Stimulated activated naive CD8-positive, alpha-beta T cell treated with anti-CD3 and anti-CD28 coated beads, Interleukin-15, Interleukin-2, amounts not matched to agents 100 ng/mL and 50 ng/mL, for 24 hours (primary cell): ENCODE measurements around the gene ATP6V0E1.

Source experiments
- H3K27ac Mint-ChIP-seq: one replicate; pipeline ENCODE4 v1.8.0; 2021; ENCODE audit warnings: mild to moderate bottlenecking, mixed read lengths
- H3K27me3 Mint-ChIP-seq: one replicate; pipeline ENCODE4 v1.8.0; 2021; ENCODE audit warnings: mixed read lengths
- H3K36me3 Mint-ChIP-seq: one replicate; pipeline ENCODE4 v1.8.0; 2021; ENCODE audit warnings: low read depth, mixed read lengths
- H3K4me1 Mint-ChIP-seq: one replicate; pipeline ENCODE4 v1.8.0; 2021; ENCODE audit warnings: low read depth, mixed read lengths
- H3K4me3 Mint-ChIP-seq: one replicate; pipeline ENCODE4 v1.8.0; 2021; ENCODE audit warnings: mild to moderate bottlenecking, mixed read lengths
- H3K9me3 Mint-ChIP-seq: one replicate; pipeline ENCODE4 v1.8.0; 2021; ENCODE audit warnings: mixed read lengths

Gene ATP6V0E1

GRCh38 chr5:172983542-172984243 is at the start of gene ATP6V0E1:
TSS of gene ATP6V0E1 (plus strand) at chr5:172983771. CDS start at chr5:172983861, 90 bp downstream.
- H3K9me3 Mint-ChIP-seq, result no peaks in the 10 kb centered on the region
- peak within 1 kb of the TSS; percentile 97 for H3K27ac Mint-ChIP-seq
- peaks cover 38% of the 10 kb centered on the region for H3K4me1 Mint-ChIP-seq
- no peaks in the 10 kb centered on the region for H3K27me3 Mint-ChIP-seq
- peaks cover 31% of the 10 kb centered on the region for H3K36me3 Mint-ChIP-seq
- H3K4me3 Mint-ChIP-seq, result peak within 1 kb of the TSS; percentile 98

GRCh38 chr5:172935096-172935495 is 48.5 kb upstream of the ATP6V0E1 start:
- Mint-ChIP-seq H3K4me3 (no peak overlapping the region), H3K27ac (no peak overlapping the region), H3K27me3 (no peaks in the 10 kb centered on the region), H3K4me1 (no peaks in the 10 kb centered on the region), H3K36me3 (peaks cover 19% of the 10 kb centered on the region), H3K9me3 (no peaks in the 10 kb centered on the region)

- H3K27ac Mint-ChIP-seq, result no peak overlapping the region
- H3K4me3 Mint-ChIP-seq, result no peak overlapping the region
- no peaks in the 10 kb centered on the region for H3K4me1 Mint-ChIP-seq
- no peaks in the 10 kb centered on the region for H3K27me3 Mint-ChIP-seq
- peaks cover 19% of the 10 kb centered on the region for H3K36me3 Mint-ChIP-seq
- H3K9me3 Mint-ChIP-seq, result no peaks in the 10 kb centered on the region
These were observed 47.2 kb upstream of the ATP6V0E1 start for GRCh38 chr5:172936401-172936800.

GRCh38 chr5:172939071-172939470 is 44.5 kb upstream of the ATP6V0E1 start:
- H3K36me3 Mint-ChIP-seq, result peaks cover 19% of the 10 kb centered on the region
- H3K27ac Mint-ChIP-seq, result no peak overlapping the region
- no peak overlapping the region for H3K4me3 Mint-ChIP-seq
- no peaks in the 10 kb centered on the region for H3K27me3 Mint-ChIP-seq
- H3K9me3 Mint-ChIP-seq, result no peaks in the 10 kb centered on the region
- no peaks in the 10 kb centered on the region for H3K4me1 Mint-ChIP-seq

GRCh38 chr5:172939611-172940267 is 43.8 kb upstream of the ATP6V0E1 start:
- H3K27me3 Mint-ChIP-seq, result no peaks in the 10 kb centered on the region
- H3K27ac Mint-ChIP-seq, result no peak overlapping the region
- no peak overlapping the region for H3K4me3 Mint-ChIP-seq
- H3K36me3 Mint-ChIP-seq, result peaks cover 19% of the 10 kb centered on the region
- no peaks in the 10 kb centered on the region for H3K4me1 Mint-ChIP-seq
- no peaks in the 10 kb centered on the region for H3K9me3 Mint-ChIP-seq

- no peaks in the 10 kb centered on the region for H3K4me1 Mint-ChIP-seq
- no peak overlapping the region for H3K4me3 Mint-ChIP-seq
- no peak overlapping the region for H3K27ac Mint-ChIP-seq
- peaks cover 18% of the 10 kb centered on the region for H3K36me3 Mint-ChIP-seq
- no peaks in the 10 kb centered on the region for H3K27me3 Mint-ChIP-seq
- no peaks in the 10 kb centered on the region for H3K9me3 Mint-ChIP-seq
These were observed 43.1 kb upstream of the ATP6V0E1 start for GRCh38 chr5:172940268-172941066.

- H3K4me1 Mint-ChIP-seq, result no peaks in the 10 kb centered on the region
- H3K27ac Mint-ChIP-seq, result no peak overlapping the region
- H3K27me3 Mint-ChIP-seq, result no peaks in the 10 kb centered on the region
- peaks cover 15% of the 10 kb centered on the region for H3K36me3 Mint-ChIP-seq
- no peak overlapping the region for H3K4me3 Mint-ChIP-seq
- H3K9me3 Mint-ChIP-seq, result no peaks in the 10 kb centered on the region
These were observed 42.5 kb upstream of the ATP6V0E1 start for GRCh38 chr5:172941067-172941516.

- no peaks in the 10 kb centered on the region for H3K27me3 Mint-ChIP-seq
- H3K36me3 Mint-ChIP-seq, result peaks cover 9% of the 10 kb centered on the region
- no peaks in the 10 kb centered on the region for H3K9me3 Mint-ChIP-seq
- H3K27ac Mint-ChIP-seq, result peak overlapping the region; percentile 27
- no peak overlapping the region for H3K4me3 Mint-ChIP-seq
- H3K4me1 Mint-ChIP-seq, result no peaks in the 10 kb centered on the region
These were observed 41.0 kb upstream of the ATP6V0E1 start for GRCh38 chr5:172942556-172942955.

- Mint-ChIP-seq H3K36me3 (peaks cover 9% of the 10 kb centered on the region), H3K27me3 (no peaks in the 10 kb centered on the region), H3K27ac (no peak overlapping the region), H3K4me1 (no peaks in the 10 kb centered on the region), H3K9me3 (no peaks in the 10 kb centered on the region), H3K4me3 (no peak overlapping the region)
These were observed 40.2 kb upstream of the ATP6V0E1 start for GRCh38 chr5:172943283-172943841.

GRCh38 chr5:172943906-172944305 is 39.7 kb upstream of the ATP6V0E1 start:
- no peaks in the 10 kb centered on the region for H3K27me3 Mint-ChIP-seq
- H3K4me1 Mint-ChIP-seq, result no peaks in the 10 kb centered on the region
- no peak overlapping the region for H3K27ac Mint-ChIP-seq
- H3K4me3 Mint-ChIP-seq, result no peak overlapping the region
- no peaks in the 10 kb centered on the region for H3K9me3 Mint-ChIP-seq
- H3K36me3 Mint-ChIP-seq, result peaks cover 11% of the 10 kb centered on the region

GRCh38 chr5:172944741-172945140 is 38.8 kb upstream of the ATP6V0E1 start:
- Mint-ChIP-seq H3K4me3 (no peak overlapping the region), H3K9me3 (no peaks in the 10 kb centered on the region), H3K4me1 (no peaks in the 10 kb centered on the region), H3K27ac (no peak overlapping the region), H3K27me3 (no peaks in the 10 kb centered on the region), H3K36me3 (peaks cover 16% of the 10 kb centered on the region)

- H3K4me1 Mint-ChIP-seq, result no peaks in the 10 kb centered on the region
- H3K27ac Mint-ChIP-seq, result no peak overlapping the region
- H3K9me3 Mint-ChIP-seq, result no peaks in the 10 kb centered on the region
- H3K27me3 Mint-ChIP-seq, result no peaks in the 10 kb centered on the region
- H3K4me3 Mint-ChIP-seq, result no peak overlapping the region
- peaks cover 16% of the 10 kb centered on the region for H3K36me3 Mint-ChIP-seq
These were observed 38.4 kb upstream of the ATP6V0E1 start for GRCh38 chr5:172945151-172945550.

GRCh38 chr5:172946146-172946545 is 37.4 kb upstream of the ATP6V0E1 start:
- H3K27me3 Mint-ChIP-seq, result no peaks in the 10 kb centered on the region
- H3K4me3 Mint-ChIP-seq, result no peak overlapping the region
- no peak overlapping the region for H3K27ac Mint-ChIP-seq
- peaks cover 16% of the 10 kb centered on the region for H3K36me3 Mint-ChIP-seq
- no peaks in the 10 kb centered on the region for H3K4me1 Mint-ChIP-seq
- H3K9me3 Mint-ChIP-seq, result no peaks in the 10 kb centered on the region

GRCh38 chr5:172949426-172949825 is 34.1 kb upstream of the ATP6V0E1 start:
- Mint-ChIP-seq H3K9me3 (no peaks in the 10 kb centered on the region), H3K4me3 (no peak overlapping the region), H3K36me3 (peaks cover 20% of the 10 kb centered on the region), H3K27ac (no peak overlapping the region), H3K27me3 (no peaks in the 10 kb centered on the region), H3K4me1 (no peaks in the 10 kb centered on the region)
